PC-3 (cell line): ENCODE data around the gene RAB37.

ENCODE experiments used
- EZH2 ChIP-seq: fragments of 300-600 bp; sonication (generic); IDR thresholded peaks from one replicate; pipeline ENCODE4 v1.6.1; 2017; ENCODE audit warnings: antibody characterized with exemption, mild to moderate bottlenecking, low read length; ENCODE audit not compliant: unreplicated experiment
- TF ChIP-seq, protein P1 (sequence below): fragments of 300-600 bp; sonication (generic); conservative IDR thresholded peaks from 2 replicates; pipeline ENCODE4 v1.5.1; 2017; ENCODE audit warnings: antibody characterized with exemption, low read depth, mild to moderate bottlenecking, low read length

- TF ChIP-seq, protein P1, sequence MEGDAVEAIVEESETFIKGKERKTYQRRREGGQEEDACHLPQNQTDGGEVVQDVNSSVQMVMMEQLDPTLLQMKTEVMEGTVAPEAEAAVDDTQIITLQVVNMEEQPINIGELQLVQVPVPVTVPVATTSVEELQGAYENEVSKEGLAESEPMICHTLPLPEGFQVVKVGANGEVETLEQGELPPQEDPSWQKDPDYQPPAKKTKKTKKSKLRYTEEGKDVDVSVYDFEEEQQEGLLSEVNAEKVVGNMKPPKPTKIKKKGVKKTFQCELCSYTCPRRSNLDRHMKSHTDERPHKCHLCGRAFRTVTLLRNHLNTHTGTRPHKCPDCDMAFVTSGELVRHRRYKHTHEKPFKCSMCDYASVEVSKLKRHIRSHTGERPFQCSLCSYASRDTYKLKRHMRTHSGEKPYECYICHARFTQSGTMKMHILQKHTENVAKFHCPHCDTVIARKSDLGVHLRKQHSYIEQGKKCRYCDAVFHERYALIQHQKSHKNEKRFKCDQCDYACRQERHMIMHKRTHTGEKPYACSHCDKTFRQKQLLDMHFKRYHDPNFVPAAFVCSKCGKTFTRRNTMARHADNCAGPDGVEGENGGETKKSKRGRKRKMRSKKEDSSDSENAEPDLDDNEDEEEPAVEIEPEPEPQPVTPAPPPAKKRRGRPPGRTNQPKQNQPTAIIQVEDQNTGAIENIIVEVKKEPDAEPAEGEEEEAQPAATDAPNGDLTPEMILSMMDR, result no peak
- no peak for TF ChIP-seq EZH2
These were observed 45.5 kb downstream of the RAB37 start for GRCh38 chr17:74782571-74782970.
